HepG2 (cell line): Measurements from ENCODE around the gene ZBTB34. TPM values are rescaled to one million over a fixed set of nuclear protein-coding genes. Genes with fewer than 3 reads are reported as not detected.
A peak's percentile ranks its signal among the peaks of the same experiment; 100 is the strongest.
"Not testable (repeated sequence)": the region's sequence is repeated elsewhere in the genome, so short reads cannot be mapped to it uniquely, and the experiment has no call there.

Experiments
- EHMT2 ChIP-seq: fragments of 200-600 bp; sonication (generic); IDR thresholded peaks from 2 replicates; pipeline ENCODE4 v1.7.0; 2017; ENCODE audit warnings: antibody characterized with exemption, low read depth, low read length, borderline replicate concordance
- EP300 ChIP-seq, 3 experiments: sonication (generic) in 1 of 3; formaldehyde crosslinking in 1 of 3; IDR thresholded peaks; 2 replicates each; pipeline versions ENCODE4 v1.5.1 to v1.6.1; 2011 to 2020; ENCODE audit warnings: low read depth in 2 of 3, low read length in 2 of 3, borderline replicate concordance in 1 of 3, improper control_type of control experiment in 1 of 3, mild to moderate bottlenecking in 1 of 3, missing genetic modification reagents in 1 of 3, moderate library complexity in 1 of 3
- ERF ChIP-seq: IDR thresholded peaks from 2 replicates; pipeline ENCODE4 v1.6.1; 2018; ENCODE audit warnings: missing biosample characterization, missing genetic modification reagents
- FOXA1 ChIP-seq, 2 experiments: fragments of 450-650 bp in 1 of 2; sonication (generic) in 1 of 2; formaldehyde crosslinking in 1 of 2; IDR thresholded peaks; 2 replicates each; pipeline versions ENCODE4 v1.4.0 to v1.6.1; 2016 to 2020; ENCODE audit warnings: missing genetic modification reagents in 1 of 2
- FOXO1 ChIP-seq: sonication (generic); formaldehyde crosslinking; IDR thresholded peaks from 2 replicates; pipeline ENCODE4 v1.4.0; 2020; ENCODE audit warnings: missing genetic modification reagents
- GATAD2A ChIP-seq: IDR thresholded peaks from 2 replicates; pipeline ENCODE4 v1.6.1; 2016
- HOXA3 ChIP-seq: sonication (generic); formaldehyde crosslinking; IDR thresholded peaks from 2 replicates; pipeline ENCODE4 v1.5.0; 2020; ENCODE audit warnings: missing genetic modification reagents
- MIXL1 ChIP-seq: IDR thresholded peaks from 2 replicates; pipeline ENCODE4 v1.6.1; 2016
- NR2F6 ChIP-seq, 2 experiments: IDR thresholded peaks; 2 replicates each; pipeline ENCODE4 v1.6.1; 2016; ENCODE audit warnings: antibody characterized with exemption in 1 of 2, mild to moderate bottlenecking in 1 of 2
- RARA ChIP-seq: IDR thresholded peaks from 2 replicates; pipeline ENCODE4 v1.6.1; 2016; ENCODE audit warnings: missing genetic modification reagents, missing compliant biosample characterization
- ZBTB38 ChIP-seq: sonication (generic); formaldehyde crosslinking; IDR thresholded peaks from 2 replicates; pipeline ENCODE4 v1.5.1; 2020; ENCODE audit warnings: mild to moderate bottlenecking, missing genetic modification reagents
- ZNF331 ChIP-seq: sonication (generic); formaldehyde crosslinking; IDR thresholded peaks from 2 replicates; pipeline ENCODE4 v1.4.0; 2020; ENCODE audit warnings: missing genetic modification reagents
- polyA plus RNA-seq, 8 experiments: library from polyadenylated mRNA; depleted of rRNA in 3 of 8; stranded (reverse) in 7 of 8; unstranded in 1 of 8; fragments of >200 nt; fragmentation: Illumina TruSeq in 4 of 8; extraction: Trizol in 4 of 8; gene quantifications; 2 replicates each; pipeline versions ENCODE4 v1.2.1 to v1.2.3, GENCODE V29; 2011 to 2016; ENCODE audit warnings: low read depth in 4 of 8, missing spikeins in 1 of 8, mixed read lengths in 1 of 8; ENCODE audit not compliant: insufficient read depth in 1 of 8
- total RNA-seq, 5 experiments: library from RNA; depleted of rRNA; stranded (reverse); fragments of >200 nt; fragmentation: Illumina TruSeq; extraction: Trizol; gene quantifications; 2 replicates each; pipeline ENCODE4 v1.2.3, GENCODE V29; 2016; ENCODE audit warnings: low read depth in 1 of 5
- TF ChIP-seq, protein P1 (sequence below): sonication (generic); formaldehyde crosslinking; IDR thresholded peaks from 2 replicates; pipeline ENCODE4 v1.5.1; 2020; ENCODE audit warnings: mild to moderate bottlenecking, moderate library complexity, missing genetic modification reagents
- TF ChIP-seq, protein P2 (sequence below): sonication (generic); formaldehyde crosslinking; IDR thresholded peaks from 2 replicates; pipeline ENCODE4 v1.5.1; 2020; ENCODE audit warnings: mild to moderate bottlenecking, missing genetic modification reagents, borderline replicate concordance
- TF ChIP-seq, protein P3 (sequence below): sonication (generic); formaldehyde crosslinking; IDR thresholded peaks from 2 replicates; pipeline ENCODE4 v1.8.0; 2022; ENCODE audit warnings: mild to moderate bottlenecking, missing genetic modification reagents
- TF ChIP-seq, protein P4 (sequence below): sonication (generic); formaldehyde crosslinking; IDR thresholded peaks from 2 replicates; pipeline ENCODE4 v1.5.1; 2020; ENCODE audit warnings: mild to moderate bottlenecking, missing genetic modification reagents, moderate library complexity

The ZBTB34 gene
- total and polyA plus RNA-seq, 2 of the 13 experiments (the other 11 are each of a cell fraction or from before 2014, with no cell fraction given): 5.9 to 8.7 TPM

DNA sequence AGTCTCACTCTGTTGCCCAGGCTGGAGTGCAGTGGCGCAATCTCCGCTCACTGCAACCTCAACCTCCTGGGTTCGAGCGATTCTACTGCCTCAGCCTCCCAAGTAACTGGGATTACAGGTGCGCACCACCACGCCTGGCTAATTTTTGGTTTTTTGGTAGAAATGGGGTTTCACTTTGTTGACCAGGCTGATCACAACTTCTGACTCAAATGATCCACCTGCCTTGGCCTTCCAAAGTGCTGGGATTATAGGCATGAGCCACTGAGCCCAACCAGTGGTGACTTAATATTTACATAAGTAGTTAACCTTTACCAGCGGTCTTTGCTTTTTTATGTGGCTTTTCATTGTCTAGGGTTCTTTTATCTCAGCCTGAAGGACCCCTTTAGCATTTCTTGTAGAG lies 36.4 kb upstream of the ZBTB34 start (continued):
- TF ChIP-seq, protein P1, sequence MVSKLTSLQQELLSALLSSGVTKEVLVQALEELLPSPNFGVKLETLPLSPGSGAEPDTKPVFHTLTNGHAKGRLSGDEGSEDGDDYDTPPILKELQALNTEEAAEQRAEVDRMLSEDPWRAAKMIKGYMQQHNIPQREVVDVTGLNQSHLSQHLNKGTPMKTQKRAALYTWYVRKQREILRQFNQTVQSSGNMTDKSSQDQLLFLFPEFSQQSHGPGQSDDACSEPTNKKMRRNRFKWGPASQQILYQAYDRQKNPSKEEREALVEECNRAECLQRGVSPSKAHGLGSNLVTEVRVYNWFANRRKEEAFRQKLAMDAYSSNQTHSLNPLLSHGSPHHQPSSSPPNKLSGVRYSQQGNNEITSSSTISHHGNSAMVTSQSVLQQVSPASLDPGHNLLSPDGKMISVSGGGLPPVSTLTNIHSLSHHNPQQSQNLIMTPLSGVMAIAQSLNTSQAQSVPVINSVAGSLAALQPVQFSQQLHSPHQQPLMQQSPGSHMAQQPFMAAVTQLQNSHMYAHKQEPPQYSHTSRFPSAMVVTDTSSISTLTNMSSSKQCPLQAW (CRISPR knock-in tag): 0 out of 2 replicates have a peak, but pooled peaks have one; percentile 51
- TF ChIP-seq, protein P2, sequence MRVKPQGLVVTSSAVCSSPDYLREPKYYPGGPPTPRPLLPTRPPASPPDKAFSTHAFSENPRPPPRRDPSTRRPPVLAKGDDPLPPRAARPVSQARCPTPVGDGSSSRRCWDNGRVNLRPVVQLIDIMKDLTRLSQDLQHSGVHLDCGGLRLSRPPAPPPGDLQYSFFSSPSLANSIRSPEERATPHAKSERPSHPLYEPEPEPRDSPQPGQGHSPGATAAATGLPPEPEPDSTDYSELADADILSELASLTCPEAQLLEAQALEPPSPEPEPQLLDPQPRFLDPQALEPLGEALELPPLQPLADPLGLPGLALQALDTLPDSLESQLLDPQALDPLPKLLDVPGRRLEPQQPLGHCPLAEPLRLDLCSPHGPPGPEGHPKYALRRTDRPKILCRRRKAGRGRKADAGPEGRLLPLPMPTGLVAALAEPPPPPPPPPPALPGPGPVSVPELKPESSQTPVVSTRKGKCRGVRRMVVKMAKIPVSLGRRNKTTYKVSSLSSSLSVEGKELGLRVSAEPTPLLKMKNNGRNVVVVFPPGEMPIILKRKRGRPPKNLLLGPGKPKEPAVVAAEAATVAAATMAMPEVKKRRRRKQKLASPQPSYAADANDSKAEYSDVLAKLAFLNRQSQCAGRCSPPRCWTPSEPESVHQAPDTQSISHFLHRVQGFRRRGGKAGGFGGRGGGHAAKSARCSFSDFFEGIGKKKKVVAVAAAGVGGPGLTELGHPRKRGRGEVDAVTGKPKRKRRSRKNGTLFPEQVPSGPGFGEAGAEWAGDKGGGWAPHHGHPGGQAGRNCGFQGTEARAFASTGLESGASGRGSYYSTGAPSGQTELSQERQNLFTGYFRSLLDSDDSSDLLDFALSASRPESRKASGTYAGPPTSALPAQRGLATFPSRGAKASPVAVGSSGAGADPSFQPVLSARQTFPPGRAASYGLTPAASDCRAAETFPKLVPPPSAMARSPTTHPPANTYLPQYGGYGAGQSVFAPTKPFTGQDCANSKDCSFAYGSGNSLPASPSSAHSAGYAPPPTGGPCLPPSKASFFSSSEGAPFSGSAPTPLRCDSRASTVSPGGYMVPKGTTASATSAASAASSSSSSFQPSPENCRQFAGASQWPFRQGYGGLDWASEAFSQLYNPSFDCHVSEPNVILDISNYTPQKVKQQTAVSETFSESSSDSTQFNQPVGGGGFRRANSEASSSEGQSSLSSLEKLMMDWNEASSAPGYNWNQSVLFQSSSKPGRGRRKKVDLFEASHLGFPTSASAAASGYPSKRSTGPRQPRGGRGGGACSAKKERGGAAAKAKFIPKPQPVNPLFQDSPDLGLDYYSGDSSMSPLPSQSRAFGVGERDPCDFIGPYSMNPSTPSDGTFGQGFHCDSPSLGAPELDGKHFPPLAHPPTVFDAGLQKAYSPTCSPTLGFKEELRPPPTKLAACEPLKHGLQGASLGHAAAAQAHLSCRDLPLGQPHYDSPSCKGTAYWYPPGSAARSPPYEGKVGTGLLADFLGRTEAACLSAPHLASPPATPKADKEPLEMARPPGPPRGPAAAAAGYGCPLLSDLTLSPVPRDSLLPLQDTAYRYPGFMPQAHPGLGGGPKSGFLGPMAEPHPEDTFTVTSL: peak; percentile 63; the same call in 1 of the 2 replicates
- 0 out of 2 replicates have a peak, but pooled peaks have one; percentile 34 for TF ChIP-seq ERF (CRISPR knock-in tag)
- 0 out of 2 replicates have a peak, but pooled peaks have one; percentile 56 for TF ChIP-seq ZNF331 (CRISPR knock-in tag)
- TF ChIP-seq, protein P3, sequence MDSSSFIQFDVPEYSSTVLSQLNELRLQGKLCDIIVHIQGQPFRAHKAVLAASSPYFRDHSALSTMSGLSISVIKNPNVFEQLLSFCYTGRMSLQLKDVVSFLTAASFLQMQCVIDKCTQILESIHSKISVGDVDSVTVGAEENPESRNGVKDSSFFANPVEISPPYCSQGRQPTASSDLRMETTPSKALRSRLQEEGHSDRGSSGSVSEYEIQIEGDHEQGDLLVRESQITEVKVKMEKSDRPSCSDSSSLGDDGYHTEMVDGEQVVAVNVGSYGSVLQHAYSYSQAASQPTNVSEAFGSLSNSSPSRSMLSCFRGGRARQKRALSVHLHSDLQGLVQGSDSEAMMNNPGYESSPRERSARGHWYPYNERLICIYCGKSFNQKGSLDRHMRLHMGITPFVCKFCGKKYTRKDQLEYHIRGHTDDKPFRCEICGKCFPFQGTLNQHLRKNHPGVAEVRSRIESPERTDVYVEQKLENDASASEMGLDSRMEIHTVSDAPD: peak; percentile 69; the same call in 1 of the 2 replicates
- peak; percentile 60; the same call in 1 of the 2 replicates for TF ChIP-seq MIXL1
- peak; percentile 68 for TF ChIP-seq GATAD2A
- peak; percentile 51; the same call in 1 of the 2 replicates for TF ChIP-seq EHMT2
- peak; percentile 49; the same call in 1 of the 2 replicates for TF ChIP-seq ZBTB38 (CRISPR knock-in tag)
- TF ChIP-seq FOXO1 (CRISPR knock-in tag): peak; percentile 16; the same call in 1 of the 2 replicates
- peak; percentile 21; the same call in 1 of the 2 replicates for TF ChIP-seq HOXA3 (CRISPR knock-in tag)
- TF ChIP-seq RARA (CRISPR knock-in tag): peak; percentile 30; the same call in 1 of the 2 replicates
- peak in 1 of 2 experiments; percentile 34; a peak in 1 of 4 replicates for TF ChIP-seq EP300 (IDR thresholded peaks at IDR 0.05; ENCODE audit: low read depth in 2 of 2, low read length in 2 of 2)
- TF ChIP-seq EP300 (CRISPR knock-in tag; IDR thresholded peaks at IDR 0.05; ENCODE audit: borderline replicate concordance); FOXA1 (IDR thresholded peaks at IDR 0.05): not testable (repeated sequence)
- TF ChIP-seq, protein P4, sequence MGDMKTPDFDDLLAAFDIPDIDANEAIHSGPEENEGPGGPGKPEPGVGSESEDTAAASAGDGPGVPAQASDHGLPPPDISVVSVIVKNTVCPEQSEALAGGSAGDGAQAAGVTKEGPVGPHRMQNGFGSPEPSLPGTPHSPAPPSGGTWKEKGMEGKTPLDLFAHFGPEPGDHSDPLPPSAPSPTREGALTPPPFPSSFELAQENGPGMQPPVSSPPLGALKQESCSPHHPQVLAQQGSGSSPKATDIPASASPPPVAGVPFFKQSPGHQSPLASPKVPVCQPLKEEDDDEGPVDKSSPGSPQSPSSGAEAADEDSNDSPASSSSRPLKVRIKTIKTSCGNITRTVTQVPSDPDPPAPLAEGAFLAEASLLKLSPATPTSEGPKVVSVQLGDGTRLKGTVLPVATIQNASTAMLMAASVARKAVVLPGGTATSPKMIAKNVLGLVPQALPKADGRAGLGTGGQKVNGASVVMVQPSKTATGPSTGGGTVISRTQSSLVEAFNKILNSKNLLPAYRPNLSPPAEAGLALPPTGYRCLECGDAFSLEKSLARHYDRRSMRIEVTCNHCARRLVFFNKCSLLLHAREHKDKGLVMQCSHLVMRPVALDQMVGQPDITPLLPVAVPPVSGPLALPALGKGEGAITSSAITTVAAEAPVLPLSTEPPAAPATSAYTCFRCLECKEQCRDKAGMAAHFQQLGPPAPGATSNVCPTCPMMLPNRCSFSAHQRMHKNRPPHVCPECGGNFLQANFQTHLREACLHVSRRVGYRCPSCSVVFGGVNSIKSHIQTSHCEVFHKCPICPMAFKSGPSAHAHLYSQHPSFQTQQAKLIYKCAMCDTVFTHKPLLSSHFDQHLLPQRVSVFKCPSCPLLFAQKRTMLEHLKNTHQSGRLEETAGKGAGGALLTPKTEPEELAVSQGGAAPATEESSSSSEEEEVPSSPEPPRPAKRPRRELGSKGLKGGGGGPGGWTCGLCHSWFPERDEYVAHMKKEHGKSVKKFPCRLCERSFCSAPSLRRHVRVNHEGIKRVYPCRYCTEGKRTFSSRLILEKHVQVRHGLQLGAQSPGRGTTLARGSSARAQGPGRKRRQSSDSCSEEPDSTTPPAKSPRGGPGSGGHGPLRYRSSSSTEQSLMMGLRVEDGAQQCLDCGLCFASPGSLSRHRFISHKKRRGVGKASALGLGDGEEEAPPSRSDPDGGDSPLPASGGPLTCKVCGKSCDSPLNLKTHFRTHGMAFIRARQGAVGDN (CRISPR knock-in tag): 0 out of 2 replicates have a peak, but pooled peaks have one; percentile 12
- peak; percentile 51; the same call in 1 of the 2 replicates for TF ChIP-seq NR2F6 (IDR thresholded peaks at IDR 0.05)
- peak; percentile 22; the same call in 1 of the 2 replicates for TF ChIP-seq NR2F6 (CRISPR knock-in tag; IDR thresholded peaks at IDR 0.05)
- 0 out of 2 replicates have a peak, but pooled peaks have one; percentile 27 for TF ChIP-seq FOXA1 (CRISPR knock-in tag; IDR thresholded peaks at IDR 0.05)
